Stimulated activated naive CD4-positive, alpha-beta T cell (primary cell): Measurements from ENCODE around the gene COL5A1.
A peak's percentile ranks its signal among the peaks of the same experiment; 100 is the strongest.

ENCODE experiments used
- DNase-seq, 6 experiments: peaks; one replicate each; lab custom pipeline; 2025; lab: John Stamatoyannopoulos, UW

The COL5A1 gene

GRCh38 chr9:134641173-134641989 is at the start of gene COL5A1:
Gene COL5A1, plus strand, starts transcription at chr9:134641803. Its CDS starts 385 bp downstream, at chr9:134642188.
- DNase-seq, result peak; percentile 3 to 53 (median 22)

GRCh38 chr9:134592018-134592818 is 49.4 kb upstream of the COL5A1 start:
- no peak for DNase-seq

GRCh38 chr9:134592819-134593200 is 48.8 kb upstream of the COL5A1 start:
- DNase-seq, result no peak

- no peak for DNase-seq
Measured at GRCh38 chr9:134593286-134594077, 48.1 kb upstream of the COL5A1 start.

- no peak for DNase-seq
Measured at GRCh38 chr9:134594078-134594941, 47.3 kb upstream of the COL5A1 start.

- DNase-seq, result no peak
Measured at GRCh38 chr9:134595014-134595413, 46.6 kb upstream of the COL5A1 start.

GRCh38 chr9:134597041-134597913 is 44.3 kb upstream of the COL5A1 start:
- no peak for DNase-seq

- no peak for DNase-seq
Measured at GRCh38 chr9:134597957-134598883, 43.4 kb upstream of the COL5A1 start.

- DNase-seq, result no peak
Measured at GRCh38 chr9:134598884-134599245, 42.7 kb upstream of the COL5A1 start.

GRCh38 chr9:134600371-134600770 is 41.2 kb upstream of the COL5A1 start:
- DNase-seq, result no peak

- no peak for DNase-seq
Measured at GRCh38 chr9:134600836-134601638, 40.6 kb upstream of the COL5A1 start.

GRCh38 chr9:134601764-134602163 is 39.8 kb upstream of the COL5A1 start:
- no peak for DNase-seq

GRCh38 chr9:134602547-134603362 is 38.8 kb upstream of the COL5A1 start:
- no peak for DNase-seq

GRCh38 chr9:134604834-134605233 is 36.8 kb upstream of the COL5A1 start:
- no peak for DNase-seq

- DNase-seq, result no peak
Measured at GRCh38 chr9:134605351-134605965, 36.1 kb upstream of the COL5A1 start.

GRCh38 chr9:134605966-134606357 is 35.6 kb upstream of the COL5A1 start:
- no peak for DNase-seq
